GM23338 (cell line): ENCODE data around the gene PDE4B. TPM values are rescaled to one million over a fixed set of nuclear protein-coding genes. Genes with fewer than 3 reads are reported as not detected.

Experiments used
- ATAC-seq: fragments of 200-7000 bp; cut with Tn5 transposase; 3 replicates; pipeline ENCODE4 v1.9.1; 2020
- DNase-seq: peaks from one replicate; pipeline ENCODE4 v3.0.0-alpha.2; 2015; ENCODE audit warnings: low spot score
- H2AFZ ChIP-seq: fragments of 200-600 bp; sonication (generic); 2 replicates; pipeline ENCODE4 v1.8.0; 2016; ENCODE audit warnings: antibody characterized with exemption, mild to moderate bottlenecking, moderate library complexity
- H3F3A ChIP-seq: fragments of 200-600 bp; sonication (generic); replicated peaks from 2 replicates; pipeline ENCODE4 v1.8.0; 2017; ENCODE audit warnings: antibody characterized with exemption, mixed run types, low read depth
- H3K27ac ChIP-seq: fragments of 200-600 bp; sonication (generic); 2 replicates; pipeline ENCODE4 v1.6.1; 2016; ENCODE audit warnings: low read depth
- H3K27me3 ChIP-seq: fragments of 200-600 bp; sonication (generic); 2 replicates; pipeline ENCODE4 v1.8.0; 2016; ENCODE audit warnings: mild to moderate bottlenecking, mixed run types, moderate library complexity; ENCODE audit not compliant: insufficient read depth
- H3K36me3 ChIP-seq: fragments of 200-600 bp; sonication (generic); 2 replicates; pipeline ENCODE4 v1.8.0; 2016; ENCODE audit warnings: mild to moderate bottlenecking; ENCODE audit not compliant: insufficient read depth
- H3K4me1 ChIP-seq: fragments of 200-600 bp; sonication (generic); 2 replicates; pipeline ENCODE4 v1.8.0; 2016; ENCODE audit warnings: mild to moderate bottlenecking, moderate library complexity; ENCODE audit not compliant: insufficient read depth
- H3K4me2 ChIP-seq: fragments of 200-600 bp; sonication (generic); 2 replicates; pipeline ENCODE4 v1.7.1; 2017; ENCODE audit warnings: mixed run types
- H3K4me3 ChIP-seq: fragments of 200-600 bp; sonication (generic); 2 replicates; pipeline ENCODE4 v1.6.1; 2016; ENCODE audit warnings: mixed run types
- H3K79me2 ChIP-seq: fragments of 200-600 bp; sonication (generic); replicated peaks from 2 replicates; pipeline ENCODE4 v1.8.0; 2017; ENCODE audit warnings: mild to moderate bottlenecking; ENCODE audit not compliant: insufficient read depth
- H3K9me2 ChIP-seq: fragments of 200-600 bp; sonication (generic); 2 replicates; pipeline ENCODE4 v1.8.0; 2017; ENCODE audit not compliant: insufficient read depth
- H4K20me1 ChIP-seq: fragments of 200-600 bp; sonication (generic); replicated peaks from 2 replicates; pipeline ENCODE4 v1.8.0; 2017; ENCODE audit warnings: mild to moderate bottlenecking; ENCODE audit not compliant: insufficient read depth
- H3K27ac Mint-ChIP-seq: 2 replicates; pipeline ENCODE4 v1.8.0; 2020; ENCODE audit warnings: inconsistent platforms, mild to moderate bottlenecking, moderate library complexity, mixed read lengths
- H3K27me3 Mint-ChIP-seq: 3 replicates; pipeline ENCODE4 v1.8.0; 2022; ENCODE audit warnings: low read depth, mild to moderate bottlenecking, moderate library complexity, mixed read lengths, inconsistent platforms; ENCODE audit not compliant: insufficient read depth, poor library complexity
- H3K36me3 Mint-ChIP-seq: 3 replicates; pipeline ENCODE4 v1.8.0; 2021; ENCODE audit warnings: low read depth, mild to moderate bottlenecking, inconsistent platforms, moderate library complexity, mixed read lengths
- H3K4me1 Mint-ChIP-seq: 3 replicates; pipeline ENCODE4 v1.8.0; 2020; ENCODE audit warnings: mild to moderate bottlenecking, inconsistent platforms, mixed read lengths
- H3K4me3 Mint-ChIP-seq: 3 replicates; pipeline ENCODE4 v1.8.0; 2021; ENCODE audit warnings: moderate library complexity, mild to moderate bottlenecking, inconsistent platforms, mixed read lengths
- H3K9me3 Mint-ChIP-seq: 3 replicates; pipeline ENCODE4 v1.8.0; 2020; ENCODE audit warnings: moderate library complexity, mild to moderate bottlenecking, inconsistent platforms, mixed read lengths
- CREB1 ChIP-seq: fragments of 250-450 bp; sonication (Bioruptor Pico); IDR thresholded peaks from 2 replicates; pipeline ENCODE4 v1.5.0; 2020; ENCODE audit warnings: low read depth, mild to moderate bottlenecking, moderate library complexity
- EZH2 ChIP-seq: fragments of 200-600 bp; sonication (generic); IDR thresholded peaks from one replicate; pipeline ENCODE4 v1.8.0; 2017; ENCODE audit warnings: antibody characterized with exemption, mild to moderate bottlenecking, low read depth; ENCODE audit not compliant: unreplicated experiment
- EZH2phosphoT487 ChIP-seq: fragments of 200-600 bp; sonication (generic); IDR thresholded peaks from one replicate; pipeline ENCODE4 v1.8.1; 2018; ENCODE audit warnings: antibody characterized with exemption; ENCODE audit not compliant: unreplicated experiment
- JUNB ChIP-seq: IDR thresholded peaks from one replicate; pipeline ENCODE4 v1.6.1; 2016; ENCODE audit warnings: antibody characterized with exemption; ENCODE audit not compliant: unreplicated experiment
- NANOG ChIP-seq: IDR thresholded peaks from 2 replicates; pipeline ENCODE4 v1.6.1; 2016; ENCODE audit warnings: antibody characterized with exemption, borderline replicate concordance
- POLR2AphosphoS5 ChIP-seq: IDR thresholded peaks from 2 replicates; pipeline ENCODE4 v1.6.1; 2016; ENCODE audit warnings: antibody characterized with exemption, low read depth
- ZNF114 ChIP-seq: fragments of 250-450 bp; sonication (Bioruptor Pico); IDR thresholded peaks from 2 replicates; pipeline ENCODE4 v1.5.0; 2020; ENCODE audit warnings: mild to moderate bottlenecking, moderate library complexity
- ZNF331 ChIP-seq: fragments of 250-450 bp; sonication (Bioruptor Pico); IDR thresholded peaks from 2 replicates; pipeline ENCODE4 v1.5.0; 2020; ENCODE audit warnings: low read depth, mild to moderate bottlenecking, moderate library complexity
- polyA plus RNA-seq: library from polyadenylated mRNA; unstranded; fragments of >200 nt; fragmentation: Nextera tagmentation; extraction: Ambion mirVana; gene quantifications from 2 replicates; pipeline ENCODE4 v1.2.1, GENCODE V29; 2016
- total RNA-seq: library from RNA; depleted of rRNA; stranded (reverse); fragments of >200 nt; shearing (Covaris generic); gene quantifications from 2 replicates; pipeline ENCODE4 v1.2.3, GENCODE V29; 2014
- TF ChIP-seq, protein P1 (sequence below): IDR thresholded peaks from one replicate; pipeline ENCODE4 v1.6.1; 2018; ENCODE audit warnings: antibody characterized with exemption; ENCODE audit not compliant: unreplicated experiment
- TF ChIP-seq, protein P2 (sequence below): IDR thresholded peaks from 2 replicates; pipeline ENCODE4 v1.6.1; 2016; ENCODE audit warnings: antibody characterized with exemption
- TF ChIP-seq, protein P3 (sequence below): fragments of 250-450 bp; sonication (Bioruptor Pico); IDR thresholded peaks from 2 replicates; pipeline ENCODE4 v1.5.0; 2020; ENCODE audit warnings: mild to moderate bottlenecking, moderate library complexity

Gene PDE4B
- total and polyA plus RNA-seq, 2 experiments from 2014 or later = 14.0 to 25.6 TPM

- H3K36me3 Mint-ChIP-seq = no peaks in the 10 kb centered on the region
- Histone ChIP-seq H3K4me2 (no peak overlapping the region), H3K79me2 (no peaks in the 10 kb centered on the region), H3F3A (no peaks in the 10 kb centered on the region), H4K20me1 (no peaks in the 10 kb centered on the region), H3K27me3 (no peaks in the 10 kb centered on the region), H3K4me3 (no peak overlapping the region), H3K36me3 (no peaks in the 10 kb centered on the region), H3K27ac (no peak overlapping the region), H3K4me1 (no peaks in the 10 kb centered on the region), H2AFZ (no peak overlapping the region), H3K9me2 (peaks cover 3% of the 10 kb centered on the region; the same call in 1 of the 2 replicates)
- DNase-seq (no peak), ATAC-seq (no peak)
- no peaks in the 10 kb centered on the region for H3K27me3 Mint-ChIP-seq
- TF ChIP-seq NANOG = no peak
- TF ChIP-seq ZNF331 (CRISPR knock-in tag) = no peak
- no peak overlapping the region for H3K4me3 Mint-ChIP-seq
- no peaks in the 10 kb centered on the region for H3K9me3 Mint-ChIP-seq
- H3K27ac Mint-ChIP-seq = no peak overlapping the region
- H3K4me1 Mint-ChIP-seq = no peaks in the 10 kb centered on the region
These were observed 153.7 kb downstream of the PDE4B start for GRCh38 chr1:65946376-65946775.

- H3F3A ChIP-seq = no peaks in the 10 kb centered on the region
- TF ChIP-seq NANOG = no peak
- TF ChIP-seq, protein P1, sequence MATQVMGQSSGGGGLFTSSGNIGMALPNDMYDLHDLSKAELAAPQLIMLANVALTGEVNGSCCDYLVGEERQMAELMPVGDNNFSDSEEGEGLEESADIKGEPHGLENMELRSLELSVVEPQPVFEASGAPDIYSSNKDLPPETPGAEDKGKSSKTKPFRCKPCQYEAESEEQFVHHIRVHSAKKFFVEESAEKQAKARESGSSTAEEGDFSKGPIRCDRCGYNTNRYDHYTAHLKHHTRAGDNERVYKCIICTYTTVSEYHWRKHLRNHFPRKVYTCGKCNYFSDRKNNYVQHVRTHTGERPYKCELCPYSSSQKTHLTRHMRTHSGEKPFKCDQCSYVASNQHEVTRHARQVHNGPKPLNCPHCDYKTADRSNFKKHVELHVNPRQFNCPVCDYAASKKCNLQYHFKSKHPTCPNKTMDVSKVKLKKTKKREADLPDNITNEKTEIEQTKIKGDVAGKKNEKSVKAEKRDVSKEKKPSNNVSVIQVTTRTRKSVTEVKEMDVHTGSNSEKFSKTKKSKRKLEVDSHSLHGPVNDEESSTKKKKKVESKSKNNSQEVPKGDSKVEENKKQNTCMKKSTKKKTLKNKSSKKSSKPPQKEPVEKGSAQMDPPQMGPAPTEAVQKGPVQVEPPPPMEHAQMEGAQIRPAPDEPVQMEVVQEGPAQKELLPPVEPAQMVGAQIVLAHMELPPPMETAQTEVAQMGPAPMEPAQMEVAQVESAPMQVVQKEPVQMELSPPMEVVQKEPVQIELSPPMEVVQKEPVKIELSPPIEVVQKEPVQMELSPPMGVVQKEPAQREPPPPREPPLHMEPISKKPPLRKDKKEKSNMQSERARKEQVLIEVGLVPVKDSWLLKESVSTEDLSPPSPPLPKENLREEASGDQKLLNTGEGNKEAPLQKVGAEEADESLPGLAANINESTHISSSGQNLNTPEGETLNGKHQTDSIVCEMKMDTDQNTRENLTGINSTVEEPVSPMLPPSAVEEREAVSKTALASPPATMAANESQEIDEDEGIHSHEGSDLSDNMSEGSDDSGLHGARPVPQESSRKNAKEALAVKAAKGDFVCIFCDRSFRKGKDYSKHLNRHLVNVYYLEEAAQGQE = no peak
- no peak for TF ChIP-seq ZNF114
- TF ChIP-seq, protein P2, sequence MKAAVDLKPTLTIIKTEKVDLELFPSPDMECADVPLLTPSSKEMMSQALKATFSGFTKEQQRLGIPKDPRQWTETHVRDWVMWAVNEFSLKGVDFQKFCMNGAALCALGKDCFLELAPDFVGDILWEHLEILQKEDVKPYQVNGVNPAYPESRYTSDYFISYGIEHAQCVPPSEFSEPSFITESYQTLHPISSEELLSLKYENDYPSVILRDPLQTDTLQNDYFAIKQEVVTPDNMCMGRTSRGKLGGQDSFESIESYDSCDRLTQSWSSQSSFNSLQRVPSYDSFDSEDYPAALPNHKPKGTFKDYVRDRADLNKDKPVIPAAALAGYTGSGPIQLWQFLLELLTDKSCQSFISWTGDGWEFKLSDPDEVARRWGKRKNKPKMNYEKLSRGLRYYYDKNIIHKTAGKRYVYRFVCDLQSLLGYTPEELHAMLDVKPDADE = no peak
- TF ChIP-seq EZH2phosphoT487 = no peak
- TF ChIP-seq, protein P3, sequence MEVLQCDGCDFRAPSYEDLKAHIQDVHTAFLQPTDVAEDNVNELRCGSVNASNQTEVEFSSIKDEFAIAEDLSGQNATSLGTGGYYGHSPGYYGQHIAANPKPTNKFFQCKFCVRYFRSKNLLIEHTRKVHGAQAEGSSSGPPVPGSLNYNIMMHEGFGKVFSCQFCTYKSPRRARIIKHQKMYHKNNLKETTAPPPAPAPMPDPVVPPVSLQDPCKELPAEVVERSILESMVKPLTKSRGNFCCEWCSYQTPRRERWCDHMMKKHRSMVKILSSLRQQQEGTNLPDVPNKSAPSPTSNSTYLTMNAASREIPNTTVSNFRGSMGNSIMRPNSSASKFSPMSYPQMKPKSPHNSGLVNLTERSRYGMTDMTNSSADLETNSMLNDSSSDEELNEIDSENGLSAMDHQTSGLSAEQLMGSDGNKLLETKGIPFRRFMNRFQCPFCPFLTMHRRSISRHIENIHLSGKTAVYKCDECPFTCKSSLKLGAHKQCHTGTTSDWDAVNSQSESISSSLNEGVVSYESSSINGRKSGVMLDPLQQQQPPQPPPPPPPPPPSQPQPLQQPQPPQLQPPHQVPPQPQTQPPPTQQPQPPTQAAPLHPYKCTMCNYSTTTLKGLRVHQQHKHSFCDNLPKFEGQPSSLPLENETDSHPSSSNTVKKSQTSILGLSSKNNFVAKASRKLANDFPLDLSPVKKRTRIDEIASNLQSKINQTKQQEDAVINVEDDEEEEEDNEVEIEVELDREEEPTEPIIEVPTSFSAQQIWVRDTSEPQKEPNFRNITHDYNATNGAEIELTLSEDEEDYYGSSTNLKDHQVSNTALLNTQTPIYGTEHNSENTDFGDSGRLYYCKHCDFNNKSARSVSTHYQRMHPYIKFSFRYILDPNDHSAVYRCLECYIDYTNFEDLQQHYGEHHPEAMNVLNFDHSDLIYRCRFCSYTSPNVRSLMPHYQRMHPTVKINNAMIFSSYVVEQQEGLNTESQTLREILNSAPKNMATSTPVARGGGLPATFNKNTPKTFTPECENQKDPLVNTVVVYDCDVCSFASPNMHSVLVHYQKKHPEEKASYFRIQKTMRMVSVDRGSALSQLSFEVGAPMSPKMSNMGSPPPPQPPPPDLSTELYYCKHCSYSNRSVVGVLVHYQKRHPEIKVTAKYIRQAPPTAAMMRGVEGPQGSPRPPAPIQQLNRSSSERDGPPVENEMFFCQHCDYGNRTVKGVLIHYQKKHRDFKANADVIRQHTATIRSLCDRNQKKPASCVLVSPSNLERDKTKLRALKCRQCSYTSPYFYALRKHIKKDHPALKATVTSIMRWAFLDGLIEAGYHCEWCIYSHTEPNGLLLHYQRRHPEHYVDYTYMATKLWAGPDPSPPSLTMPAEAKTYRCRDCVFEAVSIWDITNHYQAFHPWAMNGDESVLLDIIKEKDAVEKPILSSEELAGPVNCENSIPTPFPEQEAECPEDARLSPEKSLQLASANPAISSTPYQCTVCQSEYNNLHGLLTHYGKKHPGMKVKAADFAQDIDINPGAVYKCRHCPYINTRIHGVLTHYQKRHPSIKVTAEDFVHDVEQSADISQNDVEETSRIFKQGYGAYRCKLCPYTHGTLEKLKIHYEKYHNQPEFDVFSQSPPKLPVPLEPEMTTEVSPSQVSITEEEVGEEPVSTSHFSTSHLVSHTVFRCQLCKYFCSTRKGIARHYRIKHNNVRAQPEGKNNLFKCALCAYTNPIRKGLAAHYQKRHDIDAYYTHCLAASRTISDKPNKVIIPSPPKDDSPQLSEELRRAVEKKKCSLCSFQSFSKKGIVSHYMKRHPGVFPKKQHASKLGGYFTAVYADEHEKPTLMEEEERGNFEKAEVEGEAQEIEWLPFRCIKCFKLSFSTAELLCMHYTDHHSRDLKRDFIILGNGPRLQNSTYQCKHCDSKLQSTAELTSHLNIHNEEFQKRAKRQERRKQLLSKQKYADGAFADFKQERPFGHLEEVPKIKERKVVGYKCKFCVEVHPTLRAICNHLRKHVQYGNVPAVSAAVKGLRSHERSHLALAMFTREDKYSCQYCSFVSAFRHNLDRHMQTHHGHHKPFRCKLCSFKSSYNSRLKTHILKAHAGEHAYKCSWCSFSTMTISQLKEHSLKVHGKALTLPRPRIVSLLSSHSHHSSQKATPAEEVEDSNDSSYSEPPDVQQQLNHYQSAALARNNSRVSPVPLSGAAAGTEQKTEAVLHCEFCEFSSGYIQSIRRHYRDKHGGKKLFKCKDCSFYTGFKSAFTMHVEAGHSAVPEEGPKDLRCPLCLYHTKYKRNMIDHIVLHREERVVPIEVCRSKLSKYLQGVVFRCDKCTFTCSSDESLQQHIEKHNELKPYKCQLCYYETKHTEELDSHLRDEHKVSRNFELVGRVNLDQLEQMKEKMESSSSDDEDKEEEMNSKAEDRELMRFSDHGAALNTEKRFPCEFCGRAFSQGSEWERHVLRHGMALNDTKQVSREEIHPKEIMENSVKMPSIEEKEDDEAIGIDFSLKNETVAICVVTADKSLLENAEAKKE (CRISPR knock-in tag) = no peak
- no peak for TF ChIP-seq POLR2AphosphoS5
- no peak for TF ChIP-seq EZH2
- TF ChIP-seq ZNF331 (CRISPR knock-in tag) = no peak
- TF ChIP-seq JUNB = no peak
- TF ChIP-seq CREB1 (CRISPR knock-in tag) = no peak
- H3K36me3 ChIP-seq = no peaks in the 10 kb centered on the region
- peaks cover 3% of the 10 kb centered on the region; the same call in 1 of the 2 replicates for H3K9me2 ChIP-seq
- H3K9me3 Mint-ChIP-seq = no peaks in the 10 kb centered on the region
- ATAC-seq = no peak
- no peak for DNase-seq
- H3K4me2 ChIP-seq = no peak overlapping the region
- H3K4me1 Mint-ChIP-seq = no peaks in the 10 kb centered on the region
- no peaks in the 10 kb centered on the region for H3K4me1 ChIP-seq
- no peaks in the 10 kb centered on the region for H3K36me3 Mint-ChIP-seq
- H2AFZ ChIP-seq = no peak overlapping the region
- H3K4me3 Mint-ChIP-seq = no peak overlapping the region
- no peaks in the 10 kb centered on the region for H3K27me3 Mint-ChIP-seq
- no peak overlapping the region for H3K27ac ChIP-seq
- H3K27me3 ChIP-seq = no peaks in the 10 kb centered on the region
- no peak overlapping the region for H3K4me3 ChIP-seq
- no peaks in the 10 kb centered on the region for H3K79me2 ChIP-seq
- no peak overlapping the region for H3K27ac Mint-ChIP-seq
- no peaks in the 10 kb centered on the region for H4K20me1 ChIP-seq
These were observed 154.3 kb downstream of the PDE4B start for GRCh38 chr1:65946960-65947359.
